Adrenal gland (tissue), 5 donors: ENCODE measurements around the gene CD34.

Experiments
- CTCF ChIP-seq, 6 experiments: fragments of 450-650 bp in 4 of 6; fragments of 200-600 bp in 2 of 6; sonication (generic) in 1 of 6; IDR thresholded peaks; 1 replicate in 5 of 6; 2 replicates in 1 of 6; pipeline versions ENCODE4 v1.5.1 to v1.8.0; 2016 to 2021; ENCODE audit warnings: antibody characterized with exemption in 6 of 6, mild to moderate bottlenecking in 2 of 6, moderate library complexity in 1 of 6
- POLR2A ChIP-seq, 2 donors: fragments of 450-650 bp; IDR thresholded peaks; one replicate each; pipeline ENCODE4 v1.6.1; 2017; ENCODE audit warnings: antibody characterized with exemption in 2 of 2, mild to moderate bottlenecking in 2 of 2, moderate library complexity in 1 of 2
- donor health status: DM: no; HTN: no; CAD: no.

GRCh38 chr1:207959141-207959825 lies 48.4 kb upstream of the CD34 start:
- TF ChIP-seq CTCF (IDR thresholded peaks at IDR 0.05): no peak
- no peak for TF ChIP-seq POLR2A (IDR thresholded peaks at IDR 0.05)
